Upper lobe of left lung (tissue), 6 donors: ENCODE results near the gene BOD1. TPM values are rescaled to one million over a fixed set of nuclear protein-coding genes. Genes with fewer than 3 reads are reported as not detected.

Source experiments
- ATAC-seq, 2 donors: fragments of 200-7000 bp; cut with Tn5 transposase; one replicate each; pipeline ENCODE4 v1.9.1; 2022; ENCODE audit warnings: mild to moderate bottlenecking in 2 of 2, moderate library complexity in 2 of 2; ENCODE audit not compliant: low FRiP score in 2 of 2
- DNase-seq, 2 donors: peaks; one replicate each; pipeline ENCODE4 v3.0.0-alpha.2; 2019 to 2020
- H3K27ac ChIP-seq, 4 donors: fragments of 200-600 bp; sonication (generic); one replicate each; pipeline ENCODE4 v1.5.1; 2016 to 2019
- H3K27me3 ChIP-seq, 4 donors: fragments of 200-600 bp; sonication (generic); one replicate each; pipeline ENCODE4 v1.5.1; 2017 to 2019
- H3K36me3 ChIP-seq, 4 donors: fragments of 200-600 bp; sonication (generic); one replicate each; pipeline ENCODE4 v1.5.1; 2016 to 2019
- H3K4me1 ChIP-seq, 4 donors: fragments of 200-600 bp; sonication (generic); one replicate each; pipeline ENCODE4 v1.5.1; 2018 to 2019
- H3K4me3 ChIP-seq, 4 donors: fragments of 200-600 bp; sonication (generic); one replicate each; pipeline ENCODE4 v1.5.1; 2017 to 2019; ENCODE audit warnings: mild to moderate bottlenecking in 2 of 4, moderate library complexity in 1 of 4
- H3K9me3 ChIP-seq, 4 donors: fragments of 200-600 bp; sonication (generic); one replicate each; pipeline ENCODE4 v1.5.1; 2018 to 2019
- CTCF ChIP-seq, 6 experiments: fragments of 450-650 bp in 4 of 6; fragments of 200-600 bp in 2 of 6; sonication (generic) in 2 of 6; IDR thresholded peaks; one replicate each; pipeline ENCODE4 v1.5.1; 2016 to 2019; ENCODE audit warnings: antibody characterized with exemption in 6 of 6
- EP300 ChIP-seq, 4 donors: sonication (generic); formaldehyde crosslinking; IDR thresholded peaks; one replicate each; pipeline ENCODE4 v1.5.1; 2017; ENCODE audit warnings: antibody characterized with exemption in 4 of 4, control low read depth in 2 of 4
- POLR2A ChIP-seq, 4 donors: fragments of 450-650 bp; IDR thresholded peaks; one replicate each; pipeline ENCODE4 v1.5.1; 2016 to 2017; ENCODE audit warnings: antibody characterized with exemption in 4 of 4, mild to moderate bottlenecking in 2 of 4
- POLR2AphosphoS5 ChIP-seq, 2 donors: sonication (generic); formaldehyde crosslinking; IDR thresholded peaks; one replicate each; pipeline ENCODE4 v1.5.1; 2017; ENCODE audit warnings: antibody characterized with exemption in 2 of 2
- WGBS, 2 donors: methylation state at CpG; one replicate each; pipeline ENCODE4 v1.1.5; 2017 to 2018; 5-methylcytosine and 5-hydroxymethylcytosine counted together
- total RNA-seq, 6 donors: library from RNA; depleted of rRNA in 4 of 6; stranded (reverse); fragments of >200 nt in 4 of 6; gene quantifications; one replicate each; pipeline versions ENCODE4 v1.1.0 to v1.2.1, GENCODE V29; 2016 to 2021
- donor health status: DM: no; HTN: no; CAD: no; lungs with moderate emphysema.
- donor health status: DM: no; HTN: yes; CAD: no; lungs with severe emphysema.

BOD1 gene
- total RNA-seq, 6 donors from 2014 or later: 21.6 to 50.2 (median 34.1) TPM

- ATAC-seq (peak in 1 of 2 donors; percentile 21), DNase-seq (no peak)
- no peaks in the 10 kb centered on the region for H3K36me3 ChIP-seq
- TF ChIP-seq EP300 (IDR thresholded peaks at IDR 0.05) (no peak), POLR2AphosphoS5 (IDR thresholded peaks at IDR 0.05) (no peak), POLR2A (IDR thresholded peaks at IDR 0.05) (no peak), CTCF (IDR thresholded peaks at IDR 0.05) (no peak)
- 28 to 34% methylated on average over 6 of the region's 6 CpGs for WGBS, 2 donors
- peaks cover 0 to 6% (median 2%) of the 10 kb centered on the region in 4 donors for H3K9me3 ChIP-seq
- no peak overlapping the region for H3K4me3 ChIP-seq
- no peaks in the 10 kb centered on the region for H3K27me3 ChIP-seq
- H3K4me1 ChIP-seq: peaks cover 0 to 9% (median 5%) of the 10 kb centered on the region in 4 donors
- H3K27ac ChIP-seq: no peak overlapping the region
Measured at GRCh38 chr5:173572431-173573125, 43.9 kb downstream of the BOD1 start.

- Histone ChIP-seq H3K27ac (no peak overlapping the region), H3K36me3 (no peaks in the 10 kb centered on the region), H3K4me1 (peaks cover 0 to 9% (median 5%) of the 10 kb centered on the region in 4 donors), H3K9me3 (peaks cover 0 to 6% (median 2%) of the 10 kb centered on the region in 4 donors), H3K27me3 (no peaks in the 10 kb centered on the region), H3K4me3 (no peak overlapping the region)
- TF ChIP-seq POLR2AphosphoS5 (IDR thresholded peaks at IDR 0.05) (no peak), POLR2A (IDR thresholded peaks at IDR 0.05) (no peak), CTCF (IDR thresholded peaks at IDR 0.05) (no peak), EP300 (IDR thresholded peaks at IDR 0.05) (no peak)
- DNase-seq (peak in 1 of 2 donors; percentile 44), ATAC-seq (no peak)
- 87 to 89% methylated on average over 20 to 22 of the region's 22 CpGs for WGBS, 2 donors
Measured at GRCh38 chr5:173570321-173571090, 45.9 kb downstream of the BOD1 start.

GRCh38 chr5:173568703-173569102 lies 47.7 kb downstream of the BOD1 start:
- Histone ChIP-seq H3K9me3 (peaks cover 0 to 6% (median 2%) of the 10 kb centered on the region in 4 donors), H3K4me3 (no peak overlapping the region), H3K36me3 (no peaks in the 10 kb centered on the region), H3K27ac (no peak overlapping the region), H3K4me1 (peaks cover 0 to 9% (median 5%) of the 10 kb centered on the region in 4 donors), H3K27me3 (no peaks in the 10 kb centered on the region)
- 82 to 90% methylated on average over 4 of the region's 4 CpGs for WGBS, 2 donors
- no peak for ATAC-seq
- TF ChIP-seq CTCF (IDR thresholded peaks at IDR 0.05) (no peak), EP300 (IDR thresholded peaks at IDR 0.05) (no peak), POLR2A (IDR thresholded peaks at IDR 0.05) (no peak), POLR2AphosphoS5 (IDR thresholded peaks at IDR 0.05) (no peak)
- DNase-seq: no peak

- ATAC-seq (no peak), DNase-seq (no peak)
- no peak for TF ChIP-seq POLR2A (IDR thresholded peaks at IDR 0.05)
- no peak for TF ChIP-seq CTCF (IDR thresholded peaks at IDR 0.05)
- TF ChIP-seq EP300 (IDR thresholded peaks at IDR 0.05): no peak
- TF ChIP-seq POLR2AphosphoS5 (IDR thresholded peaks at IDR 0.05): no peak
- 92% methylated on average over 1 of the region's 1 CpG for WGBS, 2 donors
- Histone ChIP-seq H3K9me3 (peaks cover 0 to 6% (median 2%) of the 10 kb centered on the region in 4 donors), H3K36me3 (no peaks in the 10 kb centered on the region), H3K4me3 (no peak overlapping the region), H3K4me1 (peaks cover 0 to 6% (median 4%) of the 10 kb centered on the region in 4 donors), H3K27ac (no peak overlapping the region), H3K27me3 (no peaks in the 10 kb centered on the region)
Measured at GRCh38 chr5:173568128-173568527, 48.3 kb downstream of the BOD1 start.
